Right lobe of liver (tissue), 6 donors: ENCODE measurements around the gene JMJD8. TPM values are rescaled to one million over a fixed set of nuclear protein-coding genes. Genes with fewer than 3 reads are reported as not detected.

Source experiments
- ATAC-seq, 4 donors: fragments of 200-7000 bp; cut with Tn5 transposase; one replicate each; pipeline ENCODE4 v1.9.1; 2020; ENCODE audit warnings: mild to moderate bottlenecking in 4 of 4, moderate library complexity in 4 of 4
- DNase-seq, 3 donors: peaks; one replicate each; pipeline ENCODE4 v3.0.0-alpha.2; 2020
- H3K27ac ChIP-seq, 3 donors: fragments of 200-600 bp; one replicate each; pipeline ENCODE4 v1.8.0; 2022
- H3K27me3 ChIP-seq, 2 donors: fragments of 200-600 bp; one replicate each; pipeline ENCODE4 v1.8.0; 2022
- H3K36me3 ChIP-seq, 4 donors: fragments of 200-600 bp; sonication (generic) in 1 of 4; one replicate each; pipeline versions ENCODE4 v1.5.1 to v1.8.0; 2017 to 2022; ENCODE audit warnings: control low read depth in 1 of 4
- H3K4me1 ChIP-seq, 4 donors: fragments of 200-600 bp; sonication (generic) in 1 of 4; one replicate each; pipeline versions ENCODE4 v1.5.1 to v1.8.0; 2017 to 2022; ENCODE audit warnings: control low read depth in 1 of 4
- H3K4me3 ChIP-seq, 3 donors: fragments of 200-600 bp; one replicate each; pipeline ENCODE4 v1.8.0; 2022
- H3K9me3 ChIP-seq, 4 donors: fragments of 200-600 bp; sonication (generic) in 1 of 4; one replicate each; pipeline versions ENCODE4 v1.5.1 to v1.8.0; 2017 to 2022; ENCODE audit warnings: control low read depth in 1 of 4
- POLR2A ChIP-seq: fragments of 450-650 bp; IDR thresholded peaks from one replicate; pipeline ENCODE4 v1.6.1; 2017; ENCODE audit warnings: antibody characterized with exemption, mild to moderate bottlenecking
- WGBS: methylation state at CpG from one replicate; pipeline ENCODE4 v1.1.6; 2018; ENCODE audit warnings: low coverage, low lambda C conversion rate; ENCODE audit not compliant: insufficient coverage; ENCODE audit errors: missing lambda C conversion rate; 5-methylcytosine and 5-hydroxymethylcytosine counted together
- intact Hi-C, 2 donors: fragments of 100-400 bp; cut with DNase I; formaldehyde crosslinking; loops; one replicate each; pipeline versions ENCODE4 v1.11.2 to v1.14.1; 2022
- total RNA-seq, 6 experiments: library from RNA; depleted of rRNA in 2 of 6; stranded (reverse); fragments of >200 nt in 2 of 6; fragmentation: NEBNext Ultra II Directional in 3 of 6; extraction: Animal tissue kit (Norgen Biotek cat#: 25700) in 3 of 6; gene quantifications; one replicate each; pipeline versions ENCODE4 v1.1.0 to v1.2.4, GENCODE V29; 2016 to 2023
- TF ChIP-seq, protein P1 (sequence below), 4 donors: fragments of 200-600 bp in 3 of 4; fragments of 450-650 bp in 1 of 4; IDR thresholded peaks; one replicate each; pipeline versions ENCODE4 v1.5.1 to v1.8.0; 2016 to 2022; ENCODE audit warnings: antibody characterized with exemption in 4 of 4, mild to moderate bottlenecking in 2 of 4
- donor health status: DM: no; HTN: yes; CAD: no.
- donor health status: DM: no; HTN: no; CAD: no.
- donor health status: DM: no; HTN: no; CAD: no.
- donor health status: DM: no; HTN: yes; CAD: no.
- donor health status: DM: no; HTN: yes; CAD: no.

The JMJD8 gene
- total RNA-seq, 6 experiments from 2014 or later, result 26.9 to 68.1 (median 36.9) TPM

DNA sequence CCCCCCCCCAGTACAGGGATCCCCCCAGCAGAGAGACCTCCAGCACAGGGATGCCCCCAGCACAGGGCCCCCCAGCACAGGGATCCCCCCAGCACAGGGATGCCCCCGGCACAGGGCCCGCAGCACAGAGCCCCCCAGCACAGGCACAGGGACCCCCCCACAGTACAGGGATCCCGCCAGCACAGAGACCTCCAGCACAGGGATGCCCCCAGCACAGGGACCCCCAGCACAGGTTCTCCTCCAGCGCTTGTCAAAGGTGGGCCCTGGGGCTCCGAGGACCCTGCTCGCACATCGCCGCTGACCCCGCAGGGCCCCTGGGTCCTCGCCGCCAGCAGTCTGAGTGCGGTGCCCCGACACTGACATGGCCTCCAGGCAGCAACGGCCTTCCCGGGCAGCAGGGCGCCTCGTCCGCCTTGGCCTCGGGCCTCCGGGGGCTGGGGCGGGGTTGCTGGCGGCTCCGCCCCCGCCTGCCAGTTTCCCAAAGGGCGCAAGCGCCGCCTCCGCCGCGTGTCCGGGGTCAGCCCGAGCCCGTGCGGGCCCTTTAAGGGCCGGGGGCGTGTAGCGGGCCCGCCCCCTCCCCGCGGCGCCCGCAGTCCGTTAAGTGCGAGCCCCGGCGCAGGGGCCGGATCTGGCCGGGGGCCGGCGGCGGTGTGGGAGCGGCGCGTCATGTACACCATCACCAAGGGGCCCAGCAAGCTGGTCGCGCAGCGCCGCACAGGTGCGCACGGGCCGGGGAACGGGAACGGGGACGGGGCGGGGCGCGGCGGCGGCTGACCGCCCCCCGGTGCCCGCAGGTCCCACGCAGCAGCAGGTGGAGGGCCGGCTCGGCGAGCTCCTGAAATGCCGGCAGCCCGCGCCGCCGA is 42.6 kb downstream of the JMJD8 start, which contains the start of gene MCRIP2:
Gene MCRIP2, plus strand, starts transcription at position 503 of the 863 bp plus-strand sequence. Its CDS starts 164 bp downstream, at position 667.
- Histone ChIP-seq H3K36me3 (no peaks in the 10 kb centered on the region), H3K27ac (peak within 1 kb of the TSS; percentile 80 to 92 (median 83)), H3K4me1 (peaks cover 0 to 43% (median 7%) of the 10 kb centered on the region in 4 donors), H3K4me3 (peak within 1 kb of the TSS; percentile 74 to 93 (median 91)), H3K27me3 (no peaks in the 10 kb centered on the region), H3K9me3 (no peaks in the 10 kb centered on the region)
- intact Hi-C loops, result no loop called here
- peak; percentile 94 to 95 (median 95) for DNase-seq
- WGBS, result 0% methylated on average over 9 of the region's 81 CpGs
- peak; percentile 59 to 73 (median 65) for ATAC-seq
- peak; percentile 92 for TF ChIP-seq POLR2A
- TF ChIP-seq, protein P1, sequence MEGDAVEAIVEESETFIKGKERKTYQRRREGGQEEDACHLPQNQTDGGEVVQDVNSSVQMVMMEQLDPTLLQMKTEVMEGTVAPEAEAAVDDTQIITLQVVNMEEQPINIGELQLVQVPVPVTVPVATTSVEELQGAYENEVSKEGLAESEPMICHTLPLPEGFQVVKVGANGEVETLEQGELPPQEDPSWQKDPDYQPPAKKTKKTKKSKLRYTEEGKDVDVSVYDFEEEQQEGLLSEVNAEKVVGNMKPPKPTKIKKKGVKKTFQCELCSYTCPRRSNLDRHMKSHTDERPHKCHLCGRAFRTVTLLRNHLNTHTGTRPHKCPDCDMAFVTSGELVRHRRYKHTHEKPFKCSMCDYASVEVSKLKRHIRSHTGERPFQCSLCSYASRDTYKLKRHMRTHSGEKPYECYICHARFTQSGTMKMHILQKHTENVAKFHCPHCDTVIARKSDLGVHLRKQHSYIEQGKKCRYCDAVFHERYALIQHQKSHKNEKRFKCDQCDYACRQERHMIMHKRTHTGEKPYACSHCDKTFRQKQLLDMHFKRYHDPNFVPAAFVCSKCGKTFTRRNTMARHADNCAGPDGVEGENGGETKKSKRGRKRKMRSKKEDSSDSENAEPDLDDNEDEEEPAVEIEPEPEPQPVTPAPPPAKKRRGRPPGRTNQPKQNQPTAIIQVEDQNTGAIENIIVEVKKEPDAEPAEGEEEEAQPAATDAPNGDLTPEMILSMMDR (IDR thresholded peaks at IDR 0.05), result no peak

- peaks cover 0 to 34% (median 2%) of the 10 kb centered on the region in 4 donors for H3K4me1 ChIP-seq
- no peaks in the 10 kb centered on the region for H3K9me3 ChIP-seq
- intact Hi-C loops, result no loop called here
- ATAC-seq, result no peak
- TF ChIP-seq, protein P1 (IDR thresholded peaks at IDR 0.05), result no peak
- TF ChIP-seq POLR2A, result no peak
- no peak overlapping the region for H3K27ac ChIP-seq
- no peaks in the 10 kb centered on the region for H3K36me3 ChIP-seq
- no peaks in the 10 kb centered on the region for H3K27me3 ChIP-seq
- no peak overlapping the region for H3K4me3 ChIP-seq
- no peak for DNase-seq
- no CpG with 5 or more reads among the region's 5 CpGs for WGBS
Observed at GRCh38 chr16:640614-641013, 43.5 kb downstream of the JMJD8 start.

DNA sequence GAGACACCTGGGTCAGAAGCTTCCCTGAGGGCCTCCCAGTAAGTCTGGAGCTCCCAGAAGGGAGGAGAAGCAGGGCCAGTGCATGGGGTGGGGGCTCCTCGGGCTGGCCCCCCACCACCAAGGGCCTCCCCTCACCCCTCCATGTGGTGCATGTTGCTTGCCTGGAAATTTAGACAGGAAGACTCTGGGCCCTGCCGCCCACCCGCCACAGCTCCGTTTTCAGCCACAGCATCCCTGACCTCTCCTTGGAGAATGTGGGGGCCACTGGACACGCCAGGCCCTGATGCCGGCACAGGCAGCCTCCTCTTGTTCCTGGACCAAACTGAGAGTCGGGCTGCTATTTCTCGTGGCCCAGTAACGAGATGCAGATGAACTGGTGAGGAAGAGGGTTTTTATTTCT is 45.3 kb downstream of the JMJD8 start:
- no CpG with 5 or more reads among the region's 9 CpGs for WGBS
- ATAC-seq (no peak), DNase-seq (no peak)
- Histone ChIP-seq H3K27me3 (no peaks in the 10 kb centered on the region), H3K9me3 (no peaks in the 10 kb centered on the region), H3K4me1 (peaks cover 0 to 26% (median 0%) of the 10 kb centered on the region in 4 donors), H3K4me3 (no peak overlapping the region), H3K36me3 (no peaks in the 10 kb centered on the region), H3K27ac (no peak overlapping the region)
- TF ChIP-seq POLR2A, result no peak
- TF ChIP-seq, protein P1 (IDR thresholded peaks at IDR 0.05), result no peak
- intact Hi-C loops, result loop anchor here in 1 of 2 donors (10.0 kb wide), 1 partner anchor 54 kb away; no protein-coding TSS in a partner anchor

GRCh38 chr16:638034-638543 is 46.0 kb downstream of the JMJD8 start:
- H3K4me1 ChIP-seq, result peaks cover 0 to 19% (median 0%) of the 10 kb centered on the region in 4 donors
- H3K27me3 ChIP-seq, result no peaks in the 10 kb centered on the region
- H3K36me3 ChIP-seq, result no peaks in the 10 kb centered on the region
- DNase-seq (no peak), ATAC-seq (no peak)
- no peaks in the 10 kb centered on the region for H3K9me3 ChIP-seq
- TF ChIP-seq, protein P1 (IDR thresholded peaks at IDR 0.05), result no peak
- no peak for TF ChIP-seq POLR2A
- intact Hi-C loops, result loop anchor here in 1 of 2 donors (10.0 kb wide), 1 partner anchor 53 kb away; no protein-coding TSS in a partner anchor
- peak overlapping the region in 1 of 3 donors; percentile 59 for H3K27ac ChIP-seq
- 82% methylated on average over 3 of the region's 15 CpGs for WGBS
- no peak overlapping the region for H3K4me3 ChIP-seq
